Spinal cord (tissue), 10 donors: ENCODE results near the gene GLTPD2. TPM values are rescaled to one million over a fixed set of nuclear protein-coding genes. Genes with fewer than 3 reads are reported as not detected.

Experiments
- DNase-seq, 6 donors: peaks; one replicate each; pipeline versions ENCODE4 v3.0.0 to v3.0.0-alpha.2; 2013 to 2015; ENCODE audit warnings: low spot score in 6 of 6, low read depth in 4 of 6
- H3K27ac ChIP-seq: one replicate; pipeline ENCODE4 v1.5.1; 2013; ENCODE audit warnings: low read depth, low read length, control low read depth
- H3K27me3 ChIP-seq: one replicate; pipeline ENCODE4 v1.6.1; 2013; ENCODE audit warnings: low read length; ENCODE audit not compliant: control insufficient read depth, insufficient read depth
- H3K36me3 ChIP-seq: one replicate; pipeline ENCODE4 v1.6.1; 2013; ENCODE audit warnings: low read length; ENCODE audit not compliant: control insufficient read depth, insufficient read depth
- H3K4me1 ChIP-seq: one replicate; pipeline ENCODE4 v1.6.1; 2013; ENCODE audit warnings: low read length; ENCODE audit not compliant: control insufficient read depth, insufficient read depth
- H3K4me3 ChIP-seq: one replicate; pipeline ENCODE4 v1.5.1; 2013; ENCODE audit warnings: low read depth, low read length, control low read depth
- H3K9me3 ChIP-seq: one replicate; pipeline ENCODE4 v1.6.1; 2013; ENCODE audit warnings: low read length; ENCODE audit not compliant: control insufficient read depth, insufficient read depth
- WGBS: methylation state at CpG from one replicate; pipeline ENCODE4 v1.1.5; 2013; ENCODE audit warnings: missing lambda C conversion rate; ENCODE audit not compliant: insufficient coverage; 5-methylcytosine and 5-hydroxymethylcytosine counted together
- polyA plus RNA-seq, 2 donors: library from polyadenylated mRNA; unstranded; fragments of 120-200 nt; gene quantifications; one replicate each; pipeline ENCODE4 v1.2.1, GENCODE V29; 2013; ENCODE audit not compliant: insufficient read length in 2 of 2
- total RNA-seq, 2 donors: library from RNA; depleted of rRNA in 1 of 2; stranded (reverse); fragments of 120-200 nt in 1 of 2; fragments of >200 nt in 1 of 2; gene quantifications; one replicate each; pipeline versions ENCODE4 v1.2.3 to v1.2.4, GENCODE V29; 2013 to 2014
- donor health status: healthy.

Gene GLTPD2
- total and polyA plus RNA-seq, 4 donors = 3.5 to 5.2 TPM; not detected in 2

- peaks cover 35% of the 10 kb centered on the region for H3K36me3 ChIP-seq
- peak in 1 of 6 donors; percentile 16 for DNase-seq
- no peaks in the 10 kb centered on the region for H3K27me3 ChIP-seq
- H3K4me1 ChIP-seq = peaks cover 20% of the 10 kb centered on the region
- 0% methylated on average over 11 of the region's 16 CpGs for WGBS
- no peaks in the 10 kb centered on the region for H3K9me3 ChIP-seq
- peak overlapping the region; percentile 46 for H3K4me3 ChIP-seq
- no peak overlapping the region for H3K27ac ChIP-seq
These were observed 17.7 kb downstream of the GLTPD2 start for GRCh38 chr17:4806456-4806776.

- peaks cover 36% of the 10 kb centered on the region for H3K36me3 ChIP-seq
- no peaks in the 10 kb centered on the region for H3K27me3 ChIP-seq
- peak within 1 kb of the TSS; percentile 54 for H3K4me3 ChIP-seq
- peak within 1 kb of the TSS; percentile 15 for H3K27ac ChIP-seq
- H3K9me3 ChIP-seq = no peaks in the 10 kb centered on the region
- DNase-seq = peak in 2 of 6 donors; percentile 74 to 91
- WGBS = under 1% methylated on average over 102 of the region's 106 CpGs
- H3K4me1 ChIP-seq = peaks cover 20% of the 10 kb centered on the region
These were observed 18.2 kb downstream of the GLTPD2 start, which contains the start of gene PLD2 for GRCh38 chr17:4806777-4807604. PLD2 (plus strand) TSS chr17:4807152; CDS start chr17:4807773, 621 bp downstream.

DNA sequence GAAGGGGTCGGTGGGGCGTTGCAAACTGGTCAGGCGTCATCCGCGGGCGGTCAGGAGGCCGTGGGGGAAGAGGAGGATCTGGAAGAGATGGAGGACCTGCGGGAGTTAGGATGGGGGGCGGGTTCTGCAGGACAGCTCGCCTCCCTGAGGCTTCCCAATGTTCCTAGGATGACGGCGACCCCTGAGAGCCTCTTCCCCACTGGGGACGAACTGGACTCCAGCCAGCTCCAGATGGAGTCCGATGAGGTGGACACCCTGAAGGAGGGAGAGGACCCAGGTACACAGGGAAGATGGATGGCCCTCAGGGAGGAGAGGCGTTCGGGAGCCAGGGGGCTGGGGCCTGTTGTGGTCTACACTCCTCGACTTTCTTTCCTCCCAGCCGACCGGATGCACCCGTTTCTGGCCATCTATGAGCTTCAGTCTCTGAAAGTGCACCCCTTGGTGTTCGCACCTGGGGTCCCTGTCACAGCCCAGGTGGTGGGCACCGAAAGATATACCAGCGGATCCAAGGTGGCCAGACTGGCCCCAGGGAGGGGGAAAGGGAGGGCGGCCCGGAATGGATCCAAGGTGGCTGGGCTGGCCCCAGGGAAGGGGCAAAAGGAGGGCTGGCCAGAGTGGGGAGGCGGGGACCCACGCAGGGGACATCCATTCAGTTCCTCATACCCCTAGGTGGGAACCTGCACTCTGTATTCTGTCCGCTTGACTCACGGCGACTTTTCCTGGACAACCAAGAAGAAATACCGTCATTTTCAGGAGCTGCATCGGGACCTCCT lies 19.0 kb downstream of the GLTPD2 start:
- Histone ChIP-seq H3K27me3 (no peaks in the 10 kb centered on the region), H3K4me1 (peaks cover 20% of the 10 kb centered on the region), H3K36me3 (peaks cover 33% of the 10 kb centered on the region), H3K9me3 (no peaks in the 10 kb centered on the region), H3K4me3 (peak overlapping the region; percentile 54), H3K27ac (peak overlapping the region; percentile 15)
- peak in 1 of 6 donors; percentile 20 for DNase-seq
- WGBS = 32% methylated on average over 26 of the region's 32 CpGs

- Histone ChIP-seq H3K4me1 (peaks cover 20% of the 10 kb centered on the region), H3K9me3 (no peaks in the 10 kb centered on the region), H3K36me3 (peaks cover 33% of the 10 kb centered on the region), H3K27me3 (no peaks in the 10 kb centered on the region), H3K4me3 (no peak overlapping the region), H3K27ac (peak overlapping the region; percentile 15)
- peak in 2 of 6 donors; percentile 79 to 92 for DNase-seq
- WGBS = 44% methylated on average over 4 of the region's 6 CpGs
These were observed 19.6 kb downstream of the GLTPD2 start for GRCh38 chr17:4808378-4808767.

- Histone ChIP-seq H3K4me3 (no peak overlapping the region), H3K4me1 (peaks cover 20% of the 10 kb centered on the region), H3K36me3 (peaks cover 49% of the 10 kb centered on the region), H3K9me3 (no peaks in the 10 kb centered on the region), H3K27me3 (no peaks in the 10 kb centered on the region), H3K27ac (no peak overlapping the region)
- 77% methylated on average over 13 of the region's 13 CpGs for WGBS
- no peak for DNase-seq
These were observed 22.0 kb downstream of the GLTPD2 start for GRCh38 chr17:4810696-4811290.

- WGBS = 94% methylated on average over 3 of the region's 12 CpGs
- H3K9me3 ChIP-seq = no peaks in the 10 kb centered on the region
- H3K4me1 ChIP-seq = peaks cover 20% of the 10 kb centered on the region
- no peak for DNase-seq
- H3K36me3 ChIP-seq = peaks cover 55% of the 10 kb centered on the region
- no peak overlapping the region for H3K27ac ChIP-seq
- H3K27me3 ChIP-seq = no peaks in the 10 kb centered on the region
- no peak overlapping the region for H3K4me3 ChIP-seq
These were observed 22.7 kb downstream of the GLTPD2 start for GRCh38 chr17:4811471-4811870.

GRCh38 chr17:4812690-4813089 lies 23.9 kb downstream of the GLTPD2 start:
- Histone ChIP-seq H3K27ac (no peak overlapping the region), H3K27me3 (no peaks in the 10 kb centered on the region), H3K4me3 (no peak overlapping the region), H3K36me3 (peaks cover 66% of the 10 kb centered on the region), H3K4me1 (peaks cover 17% of the 10 kb centered on the region), H3K9me3 (no peaks in the 10 kb centered on the region)
- 93% methylated on average over 7 of the region's 7 CpGs for WGBS
- DNase-seq = no peak

GRCh38 chr17:4815043-4815675 lies 26.4 kb downstream of the GLTPD2 start:
- no peak for DNase-seq
- WGBS = 85% methylated on average over 5 of the region's 7 CpGs
- Histone ChIP-seq H3K27me3 (no peaks in the 10 kb centered on the region), H3K4me1 (no peaks in the 10 kb centered on the region), H3K27ac (no peak overlapping the region), H3K36me3 (peaks cover 64% of the 10 kb centered on the region), H3K9me3 (no peaks in the 10 kb centered on the region), H3K4me3 (no peak overlapping the region)

- WGBS = 94% methylated on average over 8 of the region's 13 CpGs
- no peak for DNase-seq
- Histone ChIP-seq H3K27me3 (no peaks in the 10 kb centered on the region), H3K4me1 (no peaks in the 10 kb centered on the region), H3K9me3 (no peaks in the 10 kb centered on the region), H3K36me3 (peaks cover 55% of the 10 kb centered on the region), H3K4me3 (no peak overlapping the region), H3K27ac (no peak overlapping the region)
These were observed 28.1 kb downstream of the GLTPD2 start for GRCh38 chr17:4816826-4817225.
